GM21390 (cell line): ENCODE results near the gene HEXB.

Experiments used
- ATAC-seq: cut with Tn5 transposase; IDR thresholded peaks from one replicate; pipeline ENCODE4 v1.9.1; 2021; ENCODE audit not compliant: unreplicated experiment

Gene HEXB

GRCh38 chr5:74684900-74685851 is at the start of gene HEXB:
Gene HEXB (plus strand): TSS chr5:74685233. CDS start chr5:74685261, 28 bp downstream.
- peak; percentile 82 for ATAC-seq

- ATAC-seq, result no peak
These were observed 48.9 kb upstream of the HEXB start for GRCh38 chr5:74636149-74636548.

- no peak for ATAC-seq
These were observed 48.5 kb upstream of the HEXB start for GRCh38 chr5:74636552-74636951.

- no peak for ATAC-seq
These were observed 46.5 kb upstream of the HEXB start for GRCh38 chr5:74638544-74638969.

GRCh38 chr5:74638970-74639806 is 45.8 kb upstream of the HEXB start:
- peak; percentile 34 for ATAC-seq

- ATAC-seq, result peak; percentile 10
These were observed 45.1 kb upstream of the HEXB start for GRCh38 chr5:74639807-74640449.

- peak; percentile 66 for ATAC-seq
These were observed 44.5 kb upstream of the HEXB start, which contains the start of gene ENC1 for GRCh38 chr5:74640450-74640953. Gene ENC1 (minus strand): TSS chr5:74640728. CDS start chr5:74636485, 4,243 bp downstream.

- peak; percentile 19 for ATAC-seq
These were observed 43.9 kb upstream of the HEXB start for GRCh38 chr5:74640954-74641734.

GRCh38 chr5:74641735-74642542 is 43.1 kb upstream of the HEXB start:
- no peak for ATAC-seq

GRCh38 chr5:74642543-74642863 is 42.5 kb upstream of the HEXB start:
- ATAC-seq, result no peak

- ATAC-seq, result no peak
These were observed 41.9 kb upstream of the HEXB start for GRCh38 chr5:74643111-74643562.

GRCh38 chr5:74647096-74647495 is 37.9 kb upstream of the HEXB start:
- no peak for ATAC-seq

GRCh38 chr5:74648835-74649293 is 36.2 kb upstream of the HEXB start:
- ATAC-seq, result peak; percentile 87

GRCh38 chr5:74649421-74649973 is 35.5 kb upstream of the HEXB start:
- ATAC-seq, result no peak

GRCh38 chr5:74651710-74652109 is 33.3 kb upstream of the HEXB start:
- no peak for ATAC-seq

GRCh38 chr5:74652576-74652975 is 32.5 kb upstream of the HEXB start:
- no peak for ATAC-seq

GRCh38 chr5:74653991-74654390 is 31.0 kb upstream of the HEXB start:
- no peak for ATAC-seq

GRCh38 chr5:74655206-74655605 is 29.8 kb upstream of the HEXB start:
- ATAC-seq, result no peak

- no peak for ATAC-seq
These were observed 29.3 kb upstream of the HEXB start for GRCh38 chr5:74655716-74656115.
